Natural killer cell (primary cell): ENCODE data around the gene TM9SF3. TPM values are rescaled to one million over a fixed set of nuclear protein-coding genes. Genes with fewer than 3 reads are reported as not detected.

ENCODE experiments used
- ATAC-seq, 3 donors: fragments of 150-1000 bp in 2 of 3; fragments of 200-7000 bp in 1 of 3; cut with Tn5 transposase; 1 replicate in 1 of 3; 2 replicates in 2 of 3; pipeline ENCODE4 v1.10.0; 2021; ENCODE audit warnings: mild to moderate bottlenecking in 2 of 3, moderate library complexity in 2 of 3
- DNase-seq, 2 donors: peaks; one replicate each; pipeline versions ENCODE4 v3.0.0 to v3.0.0-alpha.2; 2013 to 2021; ENCODE audit warnings: mixed read lengths in 1 of 2
- H3K27ac ChIP-seq: one replicate; pipeline ENCODE4 v1.5.1; 2013; ENCODE audit warnings: mild to moderate bottlenecking, low read length
- H3K27me3 ChIP-seq: one replicate; pipeline ENCODE4 v1.6.1; 2013; ENCODE audit warnings: low read length; ENCODE audit not compliant: control insufficient read depth, insufficient read depth
- H3K36me3 ChIP-seq: one replicate; pipeline ENCODE4 v1.6.1; 2013; ENCODE audit warnings: low read length; ENCODE audit not compliant: control insufficient read depth, insufficient read depth
- H3K4me1 ChIP-seq: one replicate; pipeline ENCODE4 v1.6.1; 2013; ENCODE audit warnings: low read length; ENCODE audit not compliant: control insufficient read depth, insufficient read depth
- H3K4me3 ChIP-seq: one replicate; pipeline ENCODE4 v1.5.1; 2013; ENCODE audit warnings: low read length
- H3K9me3 ChIP-seq: one replicate; pipeline ENCODE4 v1.6.1; 2013; ENCODE audit warnings: low read length; ENCODE audit not compliant: control insufficient read depth, insufficient read depth
- H3K27ac Mint-ChIP-seq, 2 donors: one replicate each; pipeline ENCODE4 v1.8.0; 2022; ENCODE audit warnings: mild to moderate bottlenecking in 2 of 2, mixed read lengths in 2 of 2, moderate library complexity in 1 of 2
- H3K27me3 Mint-ChIP-seq, 2 donors: one replicate each; pipeline ENCODE4 v1.8.0; 2022; ENCODE audit warnings: low read depth in 2 of 2, mixed read lengths in 2 of 2
- H3K36me3 Mint-ChIP-seq: one replicate; pipeline ENCODE4 v1.8.0; 2022; ENCODE audit warnings: mixed read lengths
- H3K4me1 Mint-ChIP-seq, 2 donors: one replicate each; pipeline ENCODE4 v1.8.0; 2022; ENCODE audit warnings: mixed read lengths in 2 of 2
- H3K4me3 Mint-ChIP-seq: one replicate; pipeline ENCODE4 v1.8.0; 2022; ENCODE audit warnings: mild to moderate bottlenecking, moderate library complexity, mixed read lengths
- H3K9me3 Mint-ChIP-seq, 2 donors: one replicate each; pipeline ENCODE4 v1.8.0; 2022; ENCODE audit warnings: mixed read lengths in 2 of 2
- CTCF ChIP-seq: fragments of 200-600 bp; IDR thresholded peaks from one replicate; pipeline ENCODE4 v1.8.0; 2022; ENCODE audit warnings: antibody characterized with exemption
- WGBS: methylation state at CpG from one replicate; pipeline ENCODE4 v1.1.7; 2013; ENCODE audit warnings: missing lambda C conversion rate; ENCODE audit not compliant: insufficient coverage; 5-methylcytosine and 5-hydroxymethylcytosine counted together
- intact Hi-C: fragments of 100-400 bp; cut with micrococcal nuclease; formaldehyde crosslinking; loops from one replicate; pipeline ENCODE4 v1.14.2; 2022
- total RNA-seq, 4 donors: library from RNA; stranded (reverse); fragments of 120-200 nt in 1 of 4; gene quantifications; one replicate each; pipeline versions ENCODE4 v1.2.3 to v1.2.4, GENCODE V29; 2013 to 2022

The TM9SF3 gene
- total RNA-seq, 3 donors from 2014 or later (not counting 1 experiment from before 2014, with no cell fraction given), result 113 to 119 (median 117) TPM

DNA sequence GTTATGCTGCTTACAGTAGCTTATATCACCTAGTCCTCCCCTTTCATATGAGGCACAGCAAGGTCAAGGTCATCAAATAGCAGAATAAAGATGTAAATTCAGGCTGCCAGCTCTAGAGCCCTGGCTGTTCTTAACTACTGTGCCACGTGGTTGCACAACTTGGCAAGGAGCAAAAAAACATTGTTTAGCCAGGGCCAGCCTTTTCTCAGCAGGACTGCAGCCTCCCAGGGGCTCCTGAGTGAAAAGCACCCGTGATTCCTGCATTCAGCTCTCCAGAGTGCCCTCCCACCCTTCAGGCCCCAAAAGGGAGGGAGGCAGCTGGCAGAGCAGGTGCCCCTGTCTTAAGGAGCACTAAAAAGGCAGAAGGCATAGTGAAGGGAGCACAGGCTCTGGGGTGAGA lies 31.8 kb upstream of the TM9SF3 start:
- peaks cover 17% of the 10 kb centered on the region for H3K36me3 Mint-ChIP-seq
- H3K4me1 Mint-ChIP-seq, result peaks cover 0 to 24% of the 10 kb centered on the region in 2 donors
- 87% methylated on average over 2 of the region's 2 CpGs for WGBS

GRCh38 chr10:96616961-96617360 lies 30.1 kb upstream of the TM9SF3 start:
- Mint-ChIP-seq H3K9me3 (no peaks in the 10 kb centered on the region), H3K4me3 (no peak overlapping the region), H3K27ac (peak overlapping the region in 1 of 2 donors; percentile 25), H3K27me3 (no peaks in the 10 kb centered on the region), H3K36me3 (peaks cover 9% of the 10 kb centered on the region), H3K4me1 (peaks cover 0 to 24% of the 10 kb centered on the region in 2 donors)
- no peaks in the 10 kb centered on the region for H3K9me3 ChIP-seq
- H3K4me3 ChIP-seq, result no peak overlapping the region
- no peaks in the 10 kb centered on the region for H3K4me1 ChIP-seq
- ATAC-seq (no peak), DNase-seq (no peak)
- no peaks in the 10 kb centered on the region for H3K27me3 ChIP-seq
- H3K36me3 ChIP-seq, result peaks cover 79% of the 10 kb centered on the region
- H3K27ac ChIP-seq, result no peak overlapping the region
- intact Hi-C loops, result no loop called here
- WGBS, result 98% methylated on average over 4 of the region's 4 CpGs
- TF ChIP-seq CTCF, result no peak

More for the DNA sequence above, 31.8 kb upstream of the TM9SF3 start:
- Histone ChIP-seq H3K27ac (no peak overlapping the region), H3K4me1 (no peaks in the 10 kb centered on the region), H3K9me3 (no peaks in the 10 kb centered on the region), H3K27me3 (no peaks in the 10 kb centered on the region), H3K4me3 (no peak overlapping the region), H3K36me3 (peaks cover 89% of the 10 kb centered on the region)
- Mint-ChIP-seq H3K9me3 (no peaks in the 10 kb centered on the region), H3K4me3 (no peak overlapping the region), H3K27ac (no peak overlapping the region), H3K27me3 (no peaks in the 10 kb centered on the region)
- no peak for DNase-seq
- no peak for TF ChIP-seq CTCF
- intact Hi-C loops, result no loop called here
- no peak for ATAC-seq

GRCh38 chr10:96614515-96614914 lies 27.7 kb upstream of the TM9SF3 start:
- no peak overlapping the region for H3K4me3 ChIP-seq
- no peak overlapping the region for H3K4me3 Mint-ChIP-seq
- peaks cover 9% of the 10 kb centered on the region for H3K36me3 Mint-ChIP-seq
- H3K4me1 Mint-ChIP-seq, result peaks cover 14 to 39% of the 10 kb centered on the region in 2 donors
- TF ChIP-seq CTCF, result no peak
- H3K4me1 ChIP-seq, result peaks cover 16% of the 10 kb centered on the region
- H3K27ac ChIP-seq, result no peak overlapping the region
- DNase-seq (no peak), ATAC-seq (no peak)
- H3K27me3 ChIP-seq, result no peaks in the 10 kb centered on the region
- no peaks in the 10 kb centered on the region for H3K27me3 Mint-ChIP-seq
- H3K9me3 ChIP-seq, result no peaks in the 10 kb centered on the region
- peak overlapping the region; percentile 69 to 72 for H3K27ac Mint-ChIP-seq
- WGBS, result 100% methylated on average over 1 of the region's 2 CpGs
- intact Hi-C loops, result no loop called here
- peaks cover 60% of the 10 kb centered on the region for H3K36me3 ChIP-seq
- H3K9me3 Mint-ChIP-seq, result no peaks in the 10 kb centered on the region

GRCh38 chr10:96613576-96613975 lies 26.8 kb upstream of the TM9SF3 start:
- intact Hi-C loops, result no loop called here
- H3K36me3 ChIP-seq, result peaks cover 60% of the 10 kb centered on the region
- Mint-ChIP-seq H3K27ac (peak overlapping the region in 1 of 2 donors; percentile 72), H3K9me3 (no peaks in the 10 kb centered on the region), H3K4me1 (peaks cover 14 to 39% of the 10 kb centered on the region in 2 donors), H3K4me3 (no peak overlapping the region), H3K27me3 (no peaks in the 10 kb centered on the region), H3K36me3 (peaks cover 9% of the 10 kb centered on the region)
- H3K27ac ChIP-seq, result no peak overlapping the region
- no peaks in the 10 kb centered on the region for H3K9me3 ChIP-seq
- 95% methylated on average over 3 of the region's 3 CpGs for WGBS
- no peaks in the 10 kb centered on the region for H3K27me3 ChIP-seq
- ATAC-seq, result no peak
- TF ChIP-seq CTCF, result no peak
- DNase-seq, result no peak
- H3K4me3 ChIP-seq, result no peak overlapping the region
- H3K4me1 ChIP-seq, result peaks cover 18% of the 10 kb centered on the region
